ENCODE data around the gene KIRREL2.

Gene KIRREL2

GRCh38 chr19:35853038-35853756 lies 3.5 kb upstream of the KIRREL2 start (continued):
- TF ChIP-seq ZNF449 (tag by site-specific recombination; IDR thresholded peaks at IDR 0.05) (no peak), MEIS1 (CRISPR knock-in tag; IDR thresholded peaks at IDR 0.05; ENCODE audit: borderline replicate concordance) (no peak), ZNF610 (tag by site-specific recombination; IDR thresholded peaks at IDR 0.05; ENCODE audit: borderline replicate concordance) (no peak), ZNF140 (tag by site-specific recombination; IDR thresholded peaks at IDR 0.05) (no peak), SP3 (tag by site-specific recombination; IDR thresholded peaks at IDR 0.05) (no peak), ZNF350 (tag by site-specific recombination; IDR thresholded peaks at IDR 0.05) (no peak), ZNF398 (tag by site-specific recombination; IDR thresholded peaks at IDR 0.05) (peak; percentile 34; the same call in 1 of the 2 replicates), ZNF157 (tag by site-specific recombination; IDR thresholded peaks at IDR 0.05) (no peak), GFI1B (tag by site-specific recombination; IDR thresholded peaks at IDR 0.05) (no peak), ZNF654 (tag by site-specific recombination; IDR thresholded peaks at IDR 0.05; ENCODE audit: low read depth) (no peak), ZNF366 (tag by site-specific recombination; conservative IDR thresholded peaks at IDR 0.05) (peak; percentile 79; the same call in 1 of the 2 replicates), ZNF133 (tag by site-specific recombination; IDR thresholded peaks at IDR 0.05) (no peak), ZNF510 (tag by site-specific recombination; IDR thresholded peaks at IDR 0.05; ENCODE audit: insufficient replicate concordance) (no peak), ZNF292 (tag by site-specific recombination; IDR thresholded peaks at IDR 0.05; ENCODE audit: borderline replicate concordance, low read depth) (no peak), PBX3 (CRISPR knock-in tag; IDR thresholded peaks at IDR 0.05) (no peak), ZNF266 (tag by site-specific recombination; IDR thresholded peaks at IDR 0.05; ENCODE audit: low read depth) (no peak), ZNF48 (tag by site-specific recombination; IDR thresholded peaks at IDR 0.05) (no peak), ZNF639 (tag by site-specific recombination; IDR thresholded peaks at IDR 0.05) (no peak), BCL11B (tag by site-specific recombination; IDR thresholded peaks at IDR 0.05; ENCODE audit: low read depth) (no peak), SCRT1 (tag by site-specific recombination; IDR thresholded peaks at IDR 0.05; ENCODE audit: borderline replicate concordance) (no peak), ZNF785 (tag by site-specific recombination; IDR thresholded peaks at IDR 0.05) (peak; percentile 63; the same call in 1 of the 2 replicates), ZNF433 (tag by site-specific recombination; IDR thresholded peaks at IDR 0.05; ENCODE audit: low read depth) (no peak), ZNF148 (tag by site-specific recombination; IDR thresholded peaks at IDR 0.05; ENCODE audit: borderline replicate concordance) (peak; percentile 88), KLF8 (tag by site-specific recombination; IDR thresholded peaks at IDR 0.05) (no peak), HOXA7 (CRISPR knock-in tag; IDR thresholded peaks at IDR 0.05; ENCODE audit: borderline replicate concordance) (no peak), ZNF560 (tag by site-specific recombination; IDR thresholded peaks at IDR 0.05; ENCODE audit: borderline replicate concordance) (no peak), ZNF621 (tag by site-specific recombination; IDR thresholded peaks at IDR 0.05) (no peak), HIC1 (tag by site-specific recombination; IDR thresholded peaks at IDR 0.05) (no peak), WT1 (tag by site-specific recombination; IDR thresholded peaks at IDR 0.05) (no peak), ZNF394 (tag by site-specific recombination; IDR thresholded peaks at IDR 0.05; ENCODE audit: borderline replicate concordance) (no peak)

Measured in HEK293 (cell line).